RPMI7951 (cell line): ENCODE results near the gene HMCN2. TPM values are rescaled to one million over a fixed set of nuclear protein-coding genes. Genes with fewer than 3 reads are reported as not detected.

Experiments used
- DNase-seq: peaks from one replicate; pipeline ENCODE4 v3.0.0-alpha.2; 2012; ENCODE audit warnings: low read depth
- total RNA-seq: library from RNA; depleted of rRNA; stranded (reverse); fragments of >200 nt; shearing (Covaris generic); gene quantifications from 2 replicates; pipeline ENCODE4 v1.2.3, GENCODE V29; 2014

Gene HMCN2
- total RNA-seq, 1 experiment from 2014 or later = under 0.01 TPM

- no peak for DNase-seq
These were observed 25.0 kb downstream of the HMCN2 start for GRCh38 chr9:130290291-130291181.

- no peak for DNase-seq
These were observed 25.9 kb downstream of the HMCN2 start for GRCh38 chr9:130291474-130291873.

DNA sequence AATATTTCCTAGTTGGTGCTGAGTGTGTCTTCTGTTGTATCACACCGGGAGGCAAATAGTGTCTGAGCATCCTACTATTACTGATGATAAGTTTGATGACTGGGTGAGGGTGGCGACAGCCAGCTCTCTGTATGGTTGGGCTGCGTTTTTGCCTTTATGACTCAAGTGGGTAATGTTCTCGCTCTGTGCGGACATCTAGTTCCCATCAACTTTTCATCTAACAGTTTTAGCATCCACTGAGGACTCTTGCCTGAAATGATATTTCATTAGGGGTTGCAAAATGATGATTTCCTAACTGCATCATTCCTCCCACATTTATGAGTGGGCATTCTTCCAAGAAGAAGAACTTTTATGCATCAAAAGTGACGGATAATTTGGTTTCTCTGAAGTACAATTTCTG lies 26.5 kb downstream of the HMCN2 start:
- no peak for DNase-seq

- DNase-seq = no peak
These were observed 29.1 kb downstream of the HMCN2 start for GRCh38 chr9:130294664-130295063.

DNA sequence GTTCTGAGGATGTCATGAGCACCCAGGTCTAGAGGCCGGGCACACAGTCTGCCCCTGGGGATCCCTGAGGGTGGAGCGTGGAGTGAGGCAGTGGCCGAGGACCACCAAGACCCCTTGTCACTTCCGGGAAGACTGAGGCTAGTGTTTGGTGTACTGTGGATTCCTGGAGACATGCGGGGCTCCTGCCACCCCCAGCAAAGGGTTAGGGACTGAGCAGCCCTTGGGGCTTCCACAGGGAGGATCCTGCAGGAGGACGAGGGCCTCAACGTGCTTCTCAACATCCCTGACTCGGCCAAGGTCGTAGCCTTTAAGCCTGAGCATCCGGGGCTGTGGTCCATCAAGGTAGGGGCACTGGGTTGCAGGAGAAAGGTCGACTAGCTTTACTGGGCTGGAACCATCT lies 29.9 kb downstream of the HMCN2 start:
- no peak for DNase-seq

GRCh38 chr9:130295945-130296782 lies 30.6 kb downstream of the HMCN2 start:
- DNase-seq = no peak

DNA sequence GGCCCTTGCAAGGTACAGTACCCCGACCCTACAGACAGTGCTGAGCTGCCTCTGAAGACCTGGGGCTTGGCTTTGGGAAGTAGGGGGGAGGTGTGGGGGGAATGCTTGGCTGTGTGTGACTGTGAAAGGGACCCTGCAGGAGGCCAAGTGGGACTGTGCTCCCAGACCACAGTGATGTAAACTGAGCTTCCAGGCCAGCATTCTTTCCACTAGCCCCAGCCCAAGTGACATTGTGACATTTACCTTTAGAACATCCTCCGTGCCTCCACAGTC lies 31.2 kb downstream of the HMCN2 start:
- no peak for DNase-seq

DNA sequence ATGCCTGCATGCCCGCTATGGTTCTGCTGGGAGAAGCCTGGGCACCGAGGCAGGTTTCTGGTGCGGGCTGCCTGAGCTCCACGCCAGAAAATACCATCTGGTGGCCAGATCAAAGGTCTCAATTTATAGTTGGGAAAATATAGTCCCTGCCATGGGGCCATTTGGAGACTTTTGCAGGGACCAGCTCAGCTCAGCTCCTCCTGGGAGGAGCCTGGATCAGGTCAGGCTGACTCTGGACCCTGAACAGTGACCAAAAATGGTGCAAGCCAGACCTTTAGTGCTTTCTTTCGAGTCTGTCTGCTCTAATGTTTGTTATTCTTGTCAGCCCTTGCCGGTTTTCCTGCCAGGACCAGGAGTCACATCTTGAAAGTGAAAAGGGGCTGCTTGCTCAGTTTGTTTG lies 31.8 kb downstream of the HMCN2 start:
- no peak for DNase-seq

GRCh38 chr9:130298662-130299279 lies 33.2 kb downstream of the HMCN2 start:
- no peak for DNase-seq

GRCh38 chr9:130299785-130300615 lies 34.4 kb downstream of the HMCN2 start:
- DNase-seq = no peak

GRCh38 chr9:130300739-130301138 lies 35.2 kb downstream of the HMCN2 start:
- no peak for DNase-seq

DNA sequence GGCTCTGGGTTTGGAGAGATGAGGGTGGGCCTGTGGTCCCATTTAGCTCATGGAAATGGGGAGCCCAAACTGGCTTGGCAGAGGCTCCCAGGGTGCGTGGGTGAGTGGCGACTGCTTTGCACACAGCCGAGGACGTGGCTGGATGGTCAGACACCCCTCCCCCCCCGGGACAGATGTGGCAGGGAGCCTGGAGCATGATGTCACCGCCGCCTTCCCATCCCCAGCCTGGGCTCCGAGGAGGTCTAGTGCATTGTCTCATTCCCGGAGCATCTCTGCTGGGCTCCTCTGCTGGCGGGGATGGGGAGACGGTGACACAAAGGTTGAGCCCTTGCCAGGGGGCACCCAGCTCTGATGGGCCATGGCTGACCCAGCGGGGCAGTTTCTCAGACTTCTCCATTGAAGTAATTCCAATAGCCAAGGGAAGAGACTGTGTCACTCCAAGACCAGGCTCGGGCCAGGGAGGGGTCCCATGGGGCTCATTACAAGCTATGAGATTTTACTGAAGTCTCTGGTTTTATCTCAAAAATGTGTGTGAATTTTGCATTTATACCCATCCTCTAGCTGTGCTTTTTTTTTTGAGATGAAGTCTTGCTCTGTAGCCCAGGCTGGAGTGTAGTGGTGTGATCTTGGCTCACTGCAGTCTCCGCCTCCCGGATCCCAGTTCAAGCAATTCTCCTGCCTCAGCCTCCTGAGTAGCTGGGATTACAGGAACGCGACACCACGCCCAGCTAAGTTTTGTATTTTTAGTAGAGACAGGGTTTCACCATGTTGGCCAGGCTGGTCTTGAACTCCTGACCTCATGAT lies 36.1 kb downstream of the HMCN2 start:
- peak; percentile 30 for DNase-seq

DNA sequence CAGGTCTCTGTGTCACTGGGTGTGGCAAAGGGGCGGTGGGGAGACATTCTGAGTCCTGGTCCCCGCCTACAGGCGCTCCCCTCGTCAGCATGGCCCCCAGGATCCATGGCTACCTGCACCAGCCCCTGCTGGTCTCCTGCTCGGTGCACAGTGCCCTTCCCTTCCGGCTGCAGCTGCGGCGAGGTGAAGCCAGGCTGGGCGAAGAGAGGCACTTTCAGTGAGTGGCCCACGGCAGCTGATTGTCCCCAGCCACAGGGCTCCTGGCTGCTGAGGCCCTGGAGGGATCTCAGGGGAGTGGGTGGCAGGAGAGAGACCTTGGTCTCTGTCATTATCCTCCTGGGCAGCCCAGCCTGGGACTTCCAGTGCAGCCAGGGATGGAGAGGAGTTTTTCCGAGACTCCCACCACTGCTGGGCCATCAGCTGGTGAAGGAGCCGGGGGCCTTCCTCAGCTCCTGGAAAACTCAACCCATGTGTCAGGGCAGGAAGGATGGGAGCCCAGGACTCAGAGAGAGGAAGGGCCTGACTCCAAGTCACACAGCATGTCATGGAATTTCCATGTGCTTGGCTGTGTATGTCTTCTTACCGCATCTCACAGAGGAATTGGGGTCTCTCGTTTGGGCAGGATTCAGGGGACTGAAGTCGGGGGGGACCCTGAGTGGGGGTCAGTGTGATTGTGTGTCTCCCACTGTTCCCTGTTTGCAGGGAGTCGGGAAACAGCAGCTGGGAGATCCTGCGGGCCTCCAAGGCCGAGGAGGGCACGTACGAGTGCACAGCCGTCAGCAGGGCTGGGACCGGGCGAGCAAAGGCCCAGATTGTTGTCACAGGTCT lies 37.4 kb downstream of the HMCN2 start:
- no peak for DNase-seq

DNA sequence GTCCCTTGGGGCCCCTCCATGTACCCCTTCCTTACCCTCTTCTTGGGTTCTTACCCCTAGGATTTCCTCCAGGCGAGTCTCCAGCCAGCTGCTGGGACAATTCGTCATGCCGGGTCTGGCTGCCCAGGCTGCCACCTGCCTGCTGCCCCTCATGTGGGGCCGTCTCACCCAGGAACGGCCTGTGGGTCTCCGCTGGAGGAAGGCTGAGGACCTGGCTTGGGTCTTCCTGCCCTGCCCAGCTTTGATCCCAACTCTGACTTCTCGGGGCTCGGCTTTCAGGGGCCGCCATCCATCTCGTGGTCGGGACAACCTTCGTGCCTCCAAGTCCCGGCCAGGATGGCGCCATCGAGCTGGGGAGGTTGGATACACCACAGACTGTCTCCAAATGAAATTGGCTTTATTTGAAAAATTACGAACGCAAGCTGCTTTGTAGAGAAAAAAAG lies 38.1 kb downstream of the HMCN2 start:
- no peak for DNase-seq

GRCh38 chr9:130304116-130304515 lies 38.6 kb downstream of the HMCN2 start:
- peak; percentile 53 for DNase-seq

DNA sequence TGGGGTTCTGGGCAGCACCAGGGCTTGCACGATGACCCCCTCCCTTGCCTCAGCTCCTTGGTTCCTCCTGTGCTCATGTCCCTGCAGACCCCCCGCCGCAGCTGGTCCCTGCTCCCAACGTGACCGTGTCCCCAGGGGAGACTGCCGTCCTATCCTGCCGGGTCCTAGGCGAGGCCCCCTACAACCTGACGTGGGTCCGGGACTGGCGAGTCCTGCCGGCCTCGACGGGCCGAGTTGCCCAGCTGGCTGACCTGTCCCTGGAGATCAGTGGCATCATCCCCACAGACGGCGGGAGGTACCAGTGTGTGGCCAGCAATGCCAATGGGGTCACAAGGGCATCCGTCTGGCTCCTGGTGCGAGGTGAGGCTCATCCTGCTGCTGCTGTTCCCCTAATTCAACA lies 39.1 kb downstream of the HMCN2 start:
- DNase-seq = no peak

DNA sequence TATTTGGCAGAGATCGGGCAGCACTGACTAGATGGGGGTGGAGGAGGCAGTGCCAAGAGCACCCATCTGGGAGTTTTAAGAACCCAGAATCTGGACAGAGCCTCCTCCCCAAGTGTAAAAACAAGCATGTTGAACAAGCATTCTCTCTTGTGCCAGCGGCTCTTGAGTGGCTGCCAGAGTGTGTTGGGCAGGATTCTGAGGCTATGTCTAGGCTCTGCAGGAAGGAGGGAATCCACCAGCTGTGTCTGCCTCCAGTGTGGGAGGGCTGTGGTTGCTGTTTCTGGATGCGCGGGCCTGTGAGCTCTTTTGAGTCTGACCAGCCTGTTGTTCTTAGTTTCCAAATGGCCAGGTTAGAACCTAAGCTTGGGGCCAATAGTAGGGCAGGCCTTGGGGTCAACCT lies 39.8 kb downstream of the HMCN2 start:
- DNase-seq = peak; percentile 44

GRCh38 chr9:130306823-130307666 lies 41.5 kb downstream of the HMCN2 start:
- DNase-seq = no peak

- no peak for DNase-seq
These were observed 42.0 kb downstream of the HMCN2 start for GRCh38 chr9:130307667-130307943.
